ENCODE measurements around the gene LRRN2. TPM values are rescaled to one million over a fixed set of nuclear protein-coding genes. Genes with fewer than 3 reads are reported as not detected.

Gene LRRN2
- total and polyA plus RNA-seq, 5 experiments from 2014 or later, result 0.03 TPM; not detected in 4

- Mint-ChIP-seq H3K36me3 (peaks cover 0 to 6% (median 5%) of the 10 kb centered on the region in 3 donors), H3K4me3 (no peak overlapping the region), H3K9me3 (no peaks in the 10 kb centered on the region), H3K4me1 (peaks cover 0 to 8% (median 2%) of the 10 kb centered on the region in 4 donors), H3K27me3 (no peaks in the 10 kb centered on the region), H3K27ac (peak overlapping the region in 1 of 10 donors; percentile 66)
- DNase-seq, result no peak
- ATAC-seq, result no peak
- POLR2A ChIA-PET, result no interaction called here
Observed at GRCh38 chr1:204589409-204590038, 96.0 kb downstream of the LRRN2 start.

GRCh38 chr1:204588826-204589225 lies 96.7 kb downstream of the LRRN2 start:
- DNase-seq (no peak), ATAC-seq (no peak)
- H3K36me3 Mint-ChIP-seq, result peaks cover 0 to 6% (median 5%) of the 10 kb centered on the region in 3 donors
- peaks cover 0 to 13% (median 4%) of the 10 kb centered on the region in 4 donors for H3K4me1 Mint-ChIP-seq
- H3K9me3 Mint-ChIP-seq, result no peaks in the 10 kb centered on the region
- H3K27me3 Mint-ChIP-seq, result no peaks in the 10 kb centered on the region
- no peak overlapping the region for H3K27ac Mint-ChIP-seq
- POLR2A ChIA-PET, result no interaction called here
- H3K4me3 Mint-ChIP-seq, result no peak overlapping the region

GRCh38 chr1:204587621-204588020 lies 97.9 kb downstream of the LRRN2 start:
- POLR2A ChIA-PET, result no interaction called here
- peak overlapping the region in 3 of 10 donors; percentile 8 to 71 (median 66) for H3K27ac Mint-ChIP-seq
- no peaks in the 10 kb centered on the region for H3K9me3 Mint-ChIP-seq
- peaks cover 0 to 11% (median 6%) of the 10 kb centered on the region in 3 donors for H3K36me3 Mint-ChIP-seq
- no peaks in the 10 kb centered on the region for H3K27me3 Mint-ChIP-seq
- DNase-seq (no peak), ATAC-seq (no peak)
- H3K4me3 Mint-ChIP-seq, result no peak overlapping the region
- H3K4me1 Mint-ChIP-seq, result peaks cover 0 to 15% (median 4%) of the 10 kb centered on the region in 4 donors

- Mint-ChIP-seq H3K27me3 (no peaks in the 10 kb centered on the region), H3K4me1 (peaks cover 0 to 20% (median 10%) of the 10 kb centered on the region in 4 donors), H3K36me3 (peaks cover 0 to 34% (median 13%) of the 10 kb centered on the region in 3 donors), H3K4me3 (peak overlapping the region in 4 of 10 donors; percentile 35 to 57 (median 50)), H3K9me3 (no peaks in the 10 kb centered on the region), H3K27ac (peak overlapping the region in 6 of 10 donors; percentile 51 to 86 (median 74))
- DNase-seq, result peak in 1 of 10 donors; percentile 17
- POLR2A ChIA-PET, result interaction anchor here (0.6 to 0.7 kb wide), 2 partner anchors 14 to 69 kb away, joined by 3 read pairs; no protein-coding TSS in a partner anchor
- ATAC-seq, result peak; percentile 25 to 35
Observed at GRCh38 chr1:204584699-204585372, 100.7 kb downstream of the LRRN2 start.

GRCh38 chr1:204583909-204584632 lies 101.5 kb downstream of the LRRN2 start:
- no peaks in the 10 kb centered on the region for H3K27me3 Mint-ChIP-seq
- DNase-seq (no peak), ATAC-seq (no peak)
- H3K36me3 Mint-ChIP-seq, result peaks cover 0 to 39% (median 14%) of the 10 kb centered on the region in 3 donors
- H3K4me3 Mint-ChIP-seq, result no peak overlapping the region
- H3K4me1 Mint-ChIP-seq, result peaks cover 0 to 23% (median 14%) of the 10 kb centered on the region in 4 donors
- H3K27ac Mint-ChIP-seq, result peak overlapping the region in 6 of 10 donors; percentile 9 to 60 (median 22)
- POLR2A ChIA-PET, result interaction anchor here (0.7 kb wide), 1 partner anchor 68 kb away, joined by 3 read pairs; no protein-coding TSS in a partner anchor
- no peaks in the 10 kb centered on the region for H3K9me3 Mint-ChIP-seq

GRCh38 chr1:204581759-204582158 lies 103.8 kb downstream of the LRRN2 start:
- Mint-ChIP-seq H3K9me3 (no peaks in the 10 kb centered on the region), H3K4me3 (no peak overlapping the region), H3K27me3 (no peaks in the 10 kb centered on the region), H3K4me1 (peaks cover 7 to 39% (median 22%) of the 10 kb centered on the region in 4 donors), H3K27ac (no peak overlapping the region), H3K36me3 (peaks cover 0 to 50% (median 11%) of the 10 kb centered on the region in 3 donors)
- DNase-seq, result no peak
- POLR2A ChIA-PET, result no interaction called here
- ATAC-seq, result no peak

GRCh38 chr1:204580862-204581261 lies 104.7 kb downstream of the LRRN2 start:
- Mint-ChIP-seq H3K4me3 (no peak overlapping the region), H3K27me3 (no peaks in the 10 kb centered on the region), H3K36me3 (peaks cover 0 to 54% (median 11%) of the 10 kb centered on the region in 3 donors), H3K9me3 (no peaks in the 10 kb centered on the region), H3K4me1 (peaks cover 7 to 39% (median 22%) of the 10 kb centered on the region in 4 donors), H3K27ac (peak overlapping the region in 1 of 10 donors; percentile 92)
- no peak for ATAC-seq
- POLR2A ChIA-PET, result interaction anchor here (0.7 kb wide), 1 partner anchor 128 kb away, joined by 4 read pairs; no protein-coding TSS in a partner anchor
- DNase-seq, result no peak

GRCh38 chr1:204579681-204580080 lies 105.9 kb downstream of the LRRN2 start:
- no peak for DNase-seq
- no peak for ATAC-seq
- POLR2A ChIA-PET, result interaction anchor here (0.6 to 0.7 kb wide), 2 partner anchors 52 to 857 kb away, joined by 4 to 6 read pairs; no protein-coding TSS in a partner anchor
- H3K36me3 Mint-ChIP-seq, result peaks cover 0 to 56% (median 11%) of the 10 kb centered on the region in 3 donors
- no peak overlapping the region for H3K4me3 Mint-ChIP-seq
- H3K27me3 Mint-ChIP-seq, result no peaks in the 10 kb centered on the region
- peaks cover 7 to 34% (median 18%) of the 10 kb centered on the region in 4 donors for H3K4me1 Mint-ChIP-seq
- peak overlapping the region in 3 of 10 donors; percentile 41 to 92 (median 67) for H3K27ac Mint-ChIP-seq
- no peaks in the 10 kb centered on the region for H3K9me3 Mint-ChIP-seq

- POLR2A ChIA-PET, result interaction anchor here (0.6 kb wide), 1 partner anchor 856 kb away, joined by 4 read pairs; no protein-coding TSS in a partner anchor
- Mint-ChIP-seq H3K27me3 (no peaks in the 10 kb centered on the region), H3K27ac (peak overlapping the region; percentile 63 to 92 (median 70)), H3K9me3 (no peaks in the 10 kb centered on the region), H3K4me1 (peaks cover 7 to 31% (median 16%) of the 10 kb centered on the region in 4 donors), H3K4me3 (peak overlapping the region in 7 of 10 donors; percentile 14 to 80 (median 45)), H3K36me3 (peaks cover 0 to 59% (median 11%) of the 10 kb centered on the region in 3 donors)
- ATAC-seq (peak in 1 of 2 donors; percentile 20), DNase-seq (no peak)
Observed at GRCh38 chr1:204578867-204579664, 106.5 kb downstream of the LRRN2 start.

GRCh38 chr1:204577794-204578478 lies 107.6 kb downstream of the LRRN2 start:
- no peaks in the 10 kb centered on the region for H3K27me3 Mint-ChIP-seq
- no peak overlapping the region for H3K4me3 Mint-ChIP-seq
- H3K27ac Mint-ChIP-seq, result peak overlapping the region in 5 of 10 donors; percentile 4 to 92 (median 62)
- peaks cover 7 to 31% (median 14%) of the 10 kb centered on the region in 4 donors for H3K4me1 Mint-ChIP-seq
- POLR2A ChIA-PET, result no interaction called here
- peaks cover 0 to 65% (median 12%) of the 10 kb centered on the region in 3 donors for H3K36me3 Mint-ChIP-seq
- H3K9me3 Mint-ChIP-seq, result no peaks in the 10 kb centered on the region
- DNase-seq (no peak), ATAC-seq (no peak)

- POLR2A ChIA-PET, result no interaction called here
- Mint-ChIP-seq H3K27ac (peak overlapping the region in 5 of 10 donors; percentile 23 to 69 (median 51)), H3K4me3 (no peak overlapping the region)
Observed at GRCh38 chr1:204576422-204576821, 109.1 kb downstream of the LRRN2 start.

More at GRCh38 chr1:204576422-204576821, 109.1 kb downstream of the LRRN2 start:
- Mint-ChIP-seq H3K4me1 (peaks cover 7 to 31% (median 14%) of the 10 kb centered on the region in 4 donors), H3K9me3 (no peaks in the 10 kb centered on the region), H3K27me3 (no peaks in the 10 kb centered on the region), H3K36me3 (peaks cover 0 to 66% (median 16%) of the 10 kb centered on the region in 3 donors)
- DNase-seq (no peak), ATAC-seq (no peak)
